ENCODE data around the gene CRHR1. TPM values are rescaled to one million over a fixed set of nuclear protein-coding genes. Genes with fewer than 3 reads are reported as not detected.
A peak's percentile ranks its signal among the peaks of the same experiment; 100 is the strongest.

The CRHR1 gene
- total RNA-seq, 4 donors from 2014 or later: 0.40 TPM; not detected in 3

DNA sequence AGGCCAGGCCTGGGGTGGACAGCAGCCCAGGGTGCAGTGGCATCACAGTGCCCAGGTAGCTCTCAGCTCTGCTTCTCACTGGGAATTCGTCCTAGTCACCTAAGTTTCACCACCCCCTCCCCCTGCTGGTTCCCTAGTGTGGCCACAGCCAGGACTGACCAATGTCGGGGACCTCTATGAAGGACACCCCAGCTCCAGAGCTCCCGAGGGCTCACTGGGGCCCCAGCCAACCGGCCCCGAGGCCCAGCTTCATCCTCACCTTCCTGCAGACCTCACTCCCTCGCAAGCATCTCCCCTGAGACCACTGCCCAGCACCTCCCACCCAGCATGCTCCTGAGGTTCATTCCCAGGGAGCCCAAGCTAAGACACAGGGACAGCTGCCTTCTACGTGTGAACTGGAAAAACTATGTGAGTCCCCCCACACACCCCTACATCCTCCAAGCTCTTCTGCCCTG is 65.4 kb downstream of the CRHR1 start:
- Histone ChIP-seq H3K27ac (no peak overlapping the region), H3K36me3 (no peaks in the 10 kb centered on the region), H3K4me3 (no peak overlapping the region), H3K4me1 (no peaks in the 10 kb centered on the region), H3K9me3 (no peaks in the 10 kb centered on the region), H3K27me3 (no peaks in the 10 kb centered on the region)
- TF ChIP-seq POLR2A (IDR thresholded peaks at IDR 0.05): no peak
- TF ChIP-seq, protein P1, sequence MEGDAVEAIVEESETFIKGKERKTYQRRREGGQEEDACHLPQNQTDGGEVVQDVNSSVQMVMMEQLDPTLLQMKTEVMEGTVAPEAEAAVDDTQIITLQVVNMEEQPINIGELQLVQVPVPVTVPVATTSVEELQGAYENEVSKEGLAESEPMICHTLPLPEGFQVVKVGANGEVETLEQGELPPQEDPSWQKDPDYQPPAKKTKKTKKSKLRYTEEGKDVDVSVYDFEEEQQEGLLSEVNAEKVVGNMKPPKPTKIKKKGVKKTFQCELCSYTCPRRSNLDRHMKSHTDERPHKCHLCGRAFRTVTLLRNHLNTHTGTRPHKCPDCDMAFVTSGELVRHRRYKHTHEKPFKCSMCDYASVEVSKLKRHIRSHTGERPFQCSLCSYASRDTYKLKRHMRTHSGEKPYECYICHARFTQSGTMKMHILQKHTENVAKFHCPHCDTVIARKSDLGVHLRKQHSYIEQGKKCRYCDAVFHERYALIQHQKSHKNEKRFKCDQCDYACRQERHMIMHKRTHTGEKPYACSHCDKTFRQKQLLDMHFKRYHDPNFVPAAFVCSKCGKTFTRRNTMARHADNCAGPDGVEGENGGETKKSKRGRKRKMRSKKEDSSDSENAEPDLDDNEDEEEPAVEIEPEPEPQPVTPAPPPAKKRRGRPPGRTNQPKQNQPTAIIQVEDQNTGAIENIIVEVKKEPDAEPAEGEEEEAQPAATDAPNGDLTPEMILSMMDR (IDR thresholded peaks at IDR 0.05): no peak
- no peak for DNase-seq

DNA sequence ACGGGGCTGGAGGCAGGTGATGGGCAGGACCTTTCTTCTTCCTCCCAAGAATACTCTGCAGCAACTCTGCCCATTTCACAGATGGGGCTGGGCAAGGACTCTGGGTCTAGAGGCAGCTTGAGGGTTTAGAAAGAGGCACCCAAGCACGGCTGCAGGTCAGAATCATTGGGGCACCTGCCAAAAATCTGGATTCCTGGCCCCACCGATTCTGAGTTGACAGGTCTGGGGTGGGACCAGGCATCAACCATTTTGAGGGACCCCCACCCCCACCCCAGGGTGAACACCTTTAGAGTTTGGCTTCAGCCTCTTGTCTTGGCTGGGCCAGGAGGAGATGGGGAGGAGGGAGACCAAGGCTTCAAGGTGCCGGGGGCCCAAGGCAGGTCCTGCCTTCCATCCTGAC is 65.9 kb downstream of the CRHR1 start:
- Histone ChIP-seq H3K4me3 (no peak overlapping the region), H3K4me1 (no peaks in the 10 kb centered on the region), H3K27ac (no peak overlapping the region), H3K9me3 (no peaks in the 10 kb centered on the region), H3K27me3 (no peaks in the 10 kb centered on the region), H3K36me3 (no peaks in the 10 kb centered on the region)
- TF ChIP-seq, protein P1 (IDR thresholded peaks at IDR 0.05): no peak
- TF ChIP-seq POLR2A (IDR thresholded peaks at IDR 0.05): no peak
- DNase-seq: peak in 1 of 3 donors; percentile 13

DNA sequence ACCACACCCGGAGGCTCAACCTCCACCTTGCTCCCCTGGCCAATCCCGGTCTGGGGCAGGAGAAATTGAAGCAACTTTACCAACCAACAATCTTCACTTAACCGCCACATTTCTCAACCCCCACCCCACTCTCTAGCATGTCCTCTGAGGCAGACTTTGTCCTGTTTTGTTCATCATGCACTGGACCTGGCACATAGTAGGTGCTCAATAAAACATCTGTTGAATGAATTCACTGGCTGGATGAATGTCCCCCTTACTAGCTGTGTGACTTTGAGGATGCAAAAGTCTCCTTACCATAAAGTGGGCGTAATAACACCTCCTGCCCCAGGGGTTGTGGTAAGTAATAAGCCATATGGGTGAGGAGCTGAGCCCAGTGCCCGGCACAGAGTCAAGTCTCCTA is 66.3 kb downstream of the CRHR1 start:
- no peak for DNase-seq
- H3K9me3 ChIP-seq: no peaks in the 10 kb centered on the region
- no peaks in the 10 kb centered on the region for H3K36me3 ChIP-seq
- H3K27me3 ChIP-seq: no peaks in the 10 kb centered on the region
- H3K4me3 ChIP-seq: no peak overlapping the region
- no peak for TF ChIP-seq POLR2A (IDR thresholded peaks at IDR 0.05)
- TF ChIP-seq, protein P1 (IDR thresholded peaks at IDR 0.05): no peak
- no peak overlapping the region for H3K27ac ChIP-seq
- no peaks in the 10 kb centered on the region for H3K4me1 ChIP-seq

DNA sequence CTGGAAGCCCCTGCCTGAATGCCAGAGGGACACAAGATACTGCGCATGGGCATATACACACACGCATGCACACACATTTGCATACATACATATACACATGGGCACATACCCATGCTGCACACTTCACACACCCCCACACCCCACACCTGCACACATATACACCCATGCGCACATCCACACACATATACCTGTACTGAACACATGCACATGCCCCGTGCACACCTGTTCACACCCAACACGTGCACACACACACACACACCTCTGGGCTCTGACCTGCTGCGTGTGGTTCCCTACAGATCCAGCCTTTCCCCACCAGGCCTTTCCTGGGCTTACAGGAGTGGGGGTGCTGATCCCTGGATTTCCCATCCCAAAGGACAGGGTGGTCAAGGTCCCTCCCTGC is 66.9 kb downstream of the CRHR1 start:
- Histone ChIP-seq H3K4me1 (no peaks in the 10 kb centered on the region), H3K36me3 (no peaks in the 10 kb centered on the region)

DNA sequence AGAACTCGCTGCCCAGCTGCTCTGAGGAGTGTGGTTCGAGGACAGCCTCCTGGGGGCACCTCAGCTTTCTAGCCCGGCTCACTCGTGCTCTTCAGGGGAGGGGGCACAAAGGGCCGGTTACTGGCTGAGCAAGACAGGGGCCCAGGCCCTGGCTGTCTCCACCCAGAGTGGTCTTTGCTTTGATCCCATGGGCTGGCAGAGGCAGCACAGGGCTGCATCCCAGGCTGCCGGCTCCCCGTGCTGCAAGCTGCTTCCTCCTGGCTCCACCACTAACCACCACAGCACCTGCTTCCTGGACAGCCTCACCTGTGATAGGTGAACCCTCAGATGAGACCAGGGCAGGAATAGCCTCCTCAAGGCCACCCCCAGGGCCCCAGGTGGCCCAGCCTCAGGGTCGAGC is 67.3 kb downstream of the CRHR1 start:
- Histone ChIP-seq H3K9me3 (no peaks in the 10 kb centered on the region), H3K4me3 (no peak overlapping the region), H3K4me1 (no peaks in the 10 kb centered on the region), H3K27ac (no peak overlapping the region), H3K27me3 (no peaks in the 10 kb centered on the region), H3K36me3 (no peaks in the 10 kb centered on the region)
- TF ChIP-seq POLR2A (IDR thresholded peaks at IDR 0.05): no peak
- DNase-seq: peak in 1 of 3 donors; percentile 37

More for the DNA sequence above, 66.9 kb downstream of the CRHR1 start:
- Histone ChIP-seq H3K27ac (no peak overlapping the region), H3K9me3 (no peaks in the 10 kb centered on the region), H3K27me3 (no peaks in the 10 kb centered on the region), H3K4me3 (no peak overlapping the region)
- DNase-seq: peak in 1 of 3 donors; percentile 30
- TF ChIP-seq POLR2A (IDR thresholded peaks at IDR 0.05): no peak
- TF ChIP-seq, protein P1 (IDR thresholded peaks at IDR 0.05): no peak

DNA sequence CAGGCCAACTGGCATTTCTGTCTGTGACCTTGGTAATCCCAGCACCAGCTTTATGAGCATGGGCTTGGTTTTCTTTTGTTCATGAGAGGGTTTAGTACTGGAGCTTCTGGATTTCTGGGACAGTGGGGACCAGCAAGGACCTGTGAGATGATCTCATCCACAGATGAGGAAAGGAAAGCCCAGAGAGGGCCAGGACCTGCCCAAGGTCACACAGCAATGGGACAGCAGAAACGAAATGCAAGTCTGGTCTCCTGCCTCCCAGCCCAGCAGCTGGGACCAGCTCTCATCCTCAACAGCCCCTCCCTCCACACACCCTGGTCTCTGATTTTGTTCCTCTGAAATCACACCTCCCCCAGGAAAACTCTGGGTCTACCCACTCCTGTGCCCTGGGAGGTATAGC is 67.8 kb downstream of the CRHR1 start:
- TF ChIP-seq POLR2A (IDR thresholded peaks at IDR 0.05): no peak
- TF ChIP-seq, protein P1 (IDR thresholded peaks at IDR 0.05): no peak
- no peaks in the 10 kb centered on the region for H3K9me3 ChIP-seq
- no peaks in the 10 kb centered on the region for H3K27me3 ChIP-seq
- H3K36me3 ChIP-seq: no peaks in the 10 kb centered on the region
- H3K4me1 ChIP-seq: no peaks in the 10 kb centered on the region
- no peak overlapping the region for H3K27ac ChIP-seq
- DNase-seq: peak in 1 of 3 donors; percentile 30
- no peak overlapping the region for H3K4me3 ChIP-seq
